Upper lobe of left lung (tissue), 4 donors: ENCODE measurements around the gene JCAD.

Experiments
- CTCF ChIP-seq, 6 experiments: fragments of 450-650 bp in 4 of 6; fragments of 200-600 bp in 2 of 6; sonication (generic) in 2 of 6; IDR thresholded peaks; one replicate each; pipeline ENCODE4 v1.5.1; 2016 to 2019; ENCODE audit warnings: antibody characterized with exemption in 6 of 6
- POLR2AphosphoS5 ChIP-seq, 2 donors: sonication (generic); formaldehyde crosslinking; IDR thresholded peaks; one replicate each; pipeline ENCODE4 v1.5.1; 2017; ENCODE audit warnings: antibody characterized with exemption in 2 of 2

- TF ChIP-seq CTCF (IDR thresholded peaks at IDR 0.05) (no peak), POLR2AphosphoS5 (IDR thresholded peaks at IDR 0.05) (no peak)
These were observed 93.1 kb downstream of the JCAD start for GRCh38 chr10:29966269-29966668.
